GM18858 (cell line): Measurements from ENCODE around the gene POLR1A.
"Not testable (repeated sequence)": the region's sequence is repeated elsewhere in the genome, so short reads cannot be mapped to it uniquely, and the experiment has no call there.

Source experiments
- ATAC-seq: cut with Tn5 transposase; IDR thresholded peaks from one replicate; pipeline ENCODE4 v1.9.1; 2021; ENCODE audit not compliant: unreplicated experiment

The POLR1A gene

DNA sequence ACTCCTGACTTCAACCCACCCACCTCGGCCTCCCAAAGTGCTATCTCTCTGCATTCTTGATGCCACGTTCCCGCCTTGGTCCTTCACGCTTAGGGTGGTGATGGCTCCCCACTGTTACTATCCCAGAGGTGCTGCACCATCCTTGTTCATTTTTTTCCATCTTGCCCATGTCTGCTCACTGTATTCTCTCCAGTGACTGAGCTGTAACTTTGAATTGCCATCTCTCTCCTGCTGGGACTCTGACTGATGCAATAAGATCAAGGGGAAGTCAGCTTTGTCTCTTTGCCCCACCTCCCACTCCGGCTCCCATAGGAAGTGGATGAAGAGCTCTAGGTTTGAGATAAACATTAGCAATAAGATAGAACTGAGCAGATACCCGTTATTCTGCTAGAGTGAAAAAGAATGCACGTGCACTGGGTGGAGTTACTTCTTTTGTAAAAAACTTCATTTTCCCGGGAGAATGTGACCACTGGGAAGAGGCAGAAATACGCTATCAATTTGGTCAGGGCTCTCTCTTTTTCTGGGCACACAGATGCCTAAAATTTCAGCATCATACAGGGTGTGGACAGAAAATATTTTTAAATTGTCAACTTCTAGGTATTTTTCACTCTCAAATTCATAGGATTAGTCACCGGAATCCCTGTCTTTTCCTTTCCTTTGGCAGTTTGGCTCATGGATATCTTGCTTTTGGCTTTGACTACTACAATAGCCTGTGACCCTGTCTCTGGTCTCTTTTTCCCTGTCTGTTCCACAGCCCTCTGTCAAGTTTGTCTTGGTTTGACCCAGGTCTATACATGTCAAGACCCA lies 105.4 kb downstream of the POLR1A start:
- no peak for ATAC-seq

GRCh38 chr2:85999061-85999831 lies 106.4 kb downstream of the POLR1A start:
- ATAC-seq: peak; percentile 69

- no peak for ATAC-seq
These were observed 107.4 kb downstream of the POLR1A start for GRCh38 chr2:85998071-85998991.

- no peak for ATAC-seq
These were observed 108.4 kb downstream of the POLR1A start for GRCh38 chr2:85997017-85997970.

- ATAC-seq: no peak
These were observed 109.1 kb downstream of the POLR1A start for GRCh38 chr2:85996591-85996990.

DNA sequence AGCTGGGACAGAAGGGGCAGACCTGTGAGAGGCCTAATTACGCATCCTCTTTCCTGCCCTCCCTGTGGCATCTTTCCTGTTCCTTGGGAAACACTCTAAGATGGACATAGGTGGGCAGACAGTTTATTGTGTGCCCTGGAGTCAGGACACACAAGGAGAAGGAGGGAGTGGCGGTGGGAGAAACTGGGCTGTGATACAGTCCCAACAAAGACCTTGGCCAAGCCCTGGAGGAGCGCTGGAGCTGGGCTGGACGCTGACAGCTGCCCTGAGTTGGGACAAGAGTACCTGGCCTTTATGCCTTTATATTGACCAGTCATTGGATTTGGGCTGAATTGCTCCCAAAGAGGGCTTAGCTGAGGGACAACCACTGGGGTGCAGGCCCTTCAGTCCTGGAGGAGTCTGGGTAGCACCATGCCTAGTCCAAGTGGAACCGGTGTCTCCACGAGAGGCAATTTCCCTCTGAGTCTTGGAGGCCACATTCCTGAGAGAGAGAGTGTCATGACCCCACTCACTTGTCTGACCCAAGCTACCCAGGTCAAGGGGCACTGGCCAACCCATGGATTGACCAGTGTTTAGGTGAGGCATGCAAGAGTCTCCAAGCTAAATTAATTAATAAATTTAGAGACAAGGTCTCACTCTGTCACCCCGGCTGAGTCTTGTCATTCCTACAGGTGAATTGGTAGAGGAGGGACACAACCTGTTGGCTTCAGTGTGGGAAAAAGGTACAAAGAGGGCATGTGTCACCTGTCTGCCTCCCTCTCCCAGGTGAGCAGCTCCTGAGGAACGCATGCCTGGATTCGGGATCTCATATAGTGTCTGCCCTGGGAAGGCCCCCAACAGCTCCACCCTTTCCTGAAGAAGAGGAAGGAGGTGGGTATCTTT lies 109.8 kb downstream of the POLR1A start:
- no peak for ATAC-seq

DNA sequence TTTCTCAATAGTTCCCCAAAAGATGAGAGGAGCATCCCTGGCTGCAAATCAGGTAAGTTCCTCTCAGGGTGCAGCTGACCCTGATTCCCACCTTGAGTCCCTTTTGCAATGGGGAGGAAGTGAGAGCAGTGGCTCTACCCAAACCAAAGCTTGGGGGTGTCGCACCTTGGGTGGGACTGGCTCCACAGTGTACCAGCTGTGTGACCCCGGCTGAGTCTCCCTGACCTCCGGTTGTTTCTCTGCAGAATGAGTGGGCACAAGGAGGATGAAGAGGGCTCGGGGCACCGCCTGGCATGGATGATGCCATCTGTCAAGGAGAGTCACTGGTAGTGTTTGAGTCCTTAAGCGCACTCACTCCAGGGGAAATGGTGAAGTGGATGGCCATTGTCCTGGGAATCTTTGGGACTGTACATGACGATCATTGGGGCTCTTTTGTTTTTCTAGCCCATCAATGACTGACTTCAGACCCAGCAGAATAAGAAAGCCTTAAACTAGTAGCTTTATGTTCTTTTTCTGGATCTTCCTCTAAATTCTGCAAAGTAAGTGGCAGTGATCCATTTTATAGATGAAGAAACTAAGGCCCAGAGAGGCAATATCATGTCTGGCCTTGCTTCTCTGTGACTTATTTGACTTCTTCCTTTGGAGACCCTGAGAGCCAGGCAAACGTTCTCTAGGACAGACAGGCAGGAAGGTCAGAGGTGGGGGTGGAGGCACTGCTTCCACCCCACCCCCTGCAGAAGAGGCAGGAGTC lies 110.6 kb downstream of the POLR1A start:
- ATAC-seq: no peak

DNA sequence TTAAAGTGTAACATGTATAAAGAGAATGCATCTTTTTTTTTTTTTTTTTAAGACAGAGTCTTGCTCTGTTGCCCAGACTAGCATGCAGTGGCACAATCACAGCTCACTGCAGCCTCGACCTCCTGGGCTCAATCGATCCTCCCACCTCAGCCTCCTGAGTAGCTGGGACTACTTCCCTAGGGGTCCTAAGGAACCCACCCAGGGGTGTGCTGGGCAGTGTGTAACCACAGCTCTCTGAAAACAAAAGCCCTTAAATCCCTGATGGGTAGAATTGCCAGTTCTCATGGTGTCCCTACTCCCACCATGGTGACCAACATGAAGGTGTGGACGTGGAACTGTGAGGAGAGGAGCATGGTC lies 111.3 kb downstream of the POLR1A start:
- ATAC-seq: peak; percentile 4

DNA sequence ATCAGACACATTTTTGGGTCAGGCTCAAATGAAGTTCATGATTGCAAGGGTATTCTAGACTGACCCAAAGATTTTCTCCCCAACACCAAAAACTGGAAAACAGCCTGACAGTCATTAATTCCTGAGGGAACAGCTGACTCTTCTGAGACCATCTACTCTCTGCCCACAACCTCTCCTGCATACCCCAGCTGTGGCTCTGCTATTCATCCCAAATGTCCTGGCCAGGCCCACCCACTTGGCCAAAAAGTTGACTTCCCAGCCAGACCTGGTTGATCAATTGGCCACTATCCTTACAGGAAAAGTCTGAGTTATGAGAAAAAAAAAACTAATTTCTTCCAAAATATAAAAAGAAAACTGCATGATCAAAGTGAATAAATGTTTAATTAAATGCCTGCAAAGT lies 113.1 kb downstream of the POLR1A start:
- ATAC-seq: no peak

DNA sequence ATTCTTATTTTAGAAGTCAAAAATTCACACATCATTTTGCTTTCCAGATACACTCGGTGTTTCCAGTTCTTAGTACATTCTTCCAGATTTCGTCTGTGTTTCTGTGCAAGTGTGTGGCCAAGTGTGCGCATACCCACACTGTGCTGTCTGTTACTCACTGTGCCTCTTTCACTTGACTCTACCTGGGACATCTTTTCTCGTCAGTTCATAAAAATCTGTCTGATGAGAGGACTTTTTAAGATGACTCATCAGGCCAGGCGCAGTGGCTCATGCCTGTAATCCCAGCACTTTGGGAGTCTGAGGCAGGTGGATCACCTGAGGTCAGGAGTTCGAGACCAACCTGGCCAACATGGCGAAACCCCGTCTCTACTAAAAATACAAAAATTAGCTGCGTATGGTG lies 113.6 kb downstream of the POLR1A start:
- not testable (repeated sequence) for ATAC-seq

GRCh38 chr2:85990084-85990483 lies 115.6 kb downstream of the POLR1A start:
- ATAC-seq: no peak

DNA sequence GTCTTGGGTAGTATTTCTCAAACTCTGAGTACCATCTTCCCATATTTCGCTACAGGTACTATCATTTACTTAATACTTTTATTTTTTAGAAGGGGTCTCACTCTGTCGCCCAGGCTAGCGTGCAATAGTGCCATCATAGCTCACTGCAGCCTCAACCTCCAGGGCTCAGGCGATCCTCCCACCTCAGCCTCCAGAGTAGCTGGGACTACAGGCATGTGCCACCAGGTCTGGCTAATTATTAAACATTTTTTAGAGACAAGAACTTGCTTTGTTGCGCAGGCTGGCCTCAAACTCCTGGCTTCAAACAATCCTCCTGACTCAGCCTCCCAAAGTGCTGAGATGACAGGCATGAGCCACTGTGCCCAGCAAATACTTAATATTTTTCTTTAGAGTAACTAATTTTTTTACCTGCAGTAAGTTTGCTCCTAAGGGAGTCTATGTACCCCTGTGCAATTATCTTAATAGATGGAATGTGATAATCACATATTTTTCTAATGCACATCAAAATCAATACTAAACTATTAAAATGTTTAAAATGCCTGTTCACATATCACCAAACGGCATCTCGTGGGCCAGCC lies 116.3 kb downstream of the POLR1A start:
- no peak for ATAC-seq

DNA sequence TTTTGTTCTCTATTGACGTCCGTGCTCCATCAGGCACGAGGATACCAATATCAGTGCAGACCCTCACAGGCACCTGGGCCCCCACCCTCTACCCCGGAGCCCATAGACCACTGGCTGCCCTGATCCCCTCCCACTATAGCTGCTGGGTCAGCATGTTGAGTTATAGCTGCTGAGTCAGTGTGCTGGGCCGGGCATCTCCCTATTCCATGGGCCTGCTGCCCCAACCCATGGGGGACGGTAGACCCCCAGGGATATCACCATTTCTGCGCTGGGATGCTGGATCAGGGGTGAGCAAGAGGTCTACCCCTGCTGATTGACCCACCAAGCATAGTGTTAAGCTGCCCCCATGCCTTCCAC lies 116.8 kb downstream of the POLR1A start:
- no peak for ATAC-seq

DNA sequence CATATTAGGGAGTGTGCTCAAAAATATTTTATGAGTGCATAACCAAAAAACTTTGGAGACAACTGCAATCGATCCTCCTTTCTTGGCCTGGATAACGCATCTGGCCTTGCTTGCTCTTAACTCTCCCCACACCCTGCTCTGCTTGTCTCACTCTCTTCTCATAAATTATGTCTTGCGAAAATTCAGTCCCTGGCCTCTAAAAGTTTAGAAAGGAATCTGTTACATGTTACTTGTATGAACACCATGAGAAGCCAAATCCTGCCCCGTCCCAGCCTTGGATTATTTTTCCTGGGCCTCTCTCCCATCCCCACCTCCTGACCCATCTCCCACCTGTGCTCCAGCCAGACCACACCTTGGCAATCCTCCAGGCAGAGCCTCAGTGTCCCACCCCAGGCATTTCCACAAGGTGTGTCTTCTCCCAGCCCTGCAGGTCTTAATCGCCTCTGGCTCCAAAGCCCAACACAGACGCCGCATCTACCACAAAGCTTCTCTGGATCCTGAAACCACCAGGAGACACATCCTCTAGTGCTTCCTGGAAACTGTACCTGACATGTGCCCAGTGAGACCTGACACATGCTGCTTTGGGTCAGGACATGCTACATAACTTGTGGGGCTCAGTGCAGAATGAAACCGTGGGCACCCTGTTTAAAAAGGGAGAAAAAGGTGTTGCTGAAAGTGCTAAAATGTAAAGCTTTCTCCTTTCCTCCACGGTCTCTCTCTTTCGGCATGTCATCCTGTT lies 117.3 kb downstream of the POLR1A start:
- ATAC-seq: no peak

DNA sequence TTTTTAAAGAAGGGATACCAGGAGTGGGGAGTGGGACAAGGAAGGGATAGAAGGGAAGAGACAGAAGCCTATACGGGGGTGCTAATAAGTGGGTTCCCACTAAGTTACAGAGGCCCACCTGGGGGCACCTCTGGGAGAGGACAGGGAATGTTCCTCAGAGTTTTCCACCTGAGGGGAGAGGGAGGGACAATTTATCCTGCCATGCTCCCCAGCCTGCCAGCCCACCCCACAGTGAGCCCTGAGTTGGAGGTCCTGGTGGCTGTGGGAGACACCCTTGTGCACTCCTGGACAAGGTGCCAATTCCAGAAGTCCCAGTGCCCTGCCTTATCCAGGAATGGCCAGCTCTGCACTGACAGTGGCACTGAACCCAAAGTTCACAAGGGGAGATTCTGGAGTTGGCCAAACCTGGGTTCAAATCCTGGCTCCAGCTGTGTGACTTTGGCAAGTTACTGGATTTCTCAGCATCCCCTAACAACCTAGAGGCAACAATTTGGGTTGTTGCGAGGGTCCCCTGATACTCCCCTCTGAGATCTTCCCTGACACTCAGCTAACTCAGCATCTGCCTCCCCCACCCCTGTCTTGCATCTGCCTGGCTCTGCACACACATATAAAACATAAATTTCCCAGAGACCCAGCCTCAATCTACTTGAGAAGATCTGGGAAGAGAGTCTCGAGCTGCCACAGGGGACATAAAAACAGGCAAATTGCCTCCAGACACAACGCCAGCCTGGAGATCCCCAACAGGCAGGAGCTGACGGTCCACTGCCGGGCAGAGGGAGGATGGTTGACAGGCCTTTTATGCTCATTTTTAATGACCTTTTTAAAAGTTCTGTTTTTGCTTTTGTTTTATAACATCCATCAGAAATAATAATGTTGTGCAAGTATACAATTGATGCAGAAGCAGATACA lies 118.2 kb downstream of the POLR1A start:
- ATAC-seq: no peak

GRCh38 chr2:85986121-85986520 lies 119.6 kb downstream of the POLR1A start:
- ATAC-seq: no peak

GRCh38 chr2:85984788-85985187 lies 120.9 kb downstream of the POLR1A start:
- ATAC-seq: no peak
